Hepatocyte (in vitro differentiated cells): Measurements from ENCODE around the gene CALHM6. TPM values are rescaled to one million over a fixed set of nuclear protein-coding genes. Genes with fewer than 3 reads are reported as not detected.

Experiments used
- DNase-seq: peaks from one replicate; pipeline ENCODE4 v3.0.0-alpha.2; 2016; ENCODE audit warnings: low spot score
- H2AFZ ChIP-seq: fragments of 200-600 bp; sonication (generic); 2 replicates; pipeline ENCODE4 v1.6.0; 2016; ENCODE audit warnings: antibody characterized with exemption, mild to moderate bottlenecking
- H3K27ac ChIP-seq: fragments of 200-600 bp; sonication (generic); 2 replicates; pipeline ENCODE4 v1.5.1; 2016; ENCODE audit warnings: mild to moderate bottlenecking
- H3K27me3 ChIP-seq: fragments of 200-600 bp; sonication (generic); 2 replicates; pipeline ENCODE4 v1.6.1; 2016
- H3K36me3 ChIP-seq: fragments of 200-600 bp; sonication (generic); replicated peaks from 2 replicates; pipeline ENCODE4 v1.5.1; 2016; ENCODE audit warnings: low read depth; ENCODE audit not compliant: insufficient read depth
- H3K4me1 ChIP-seq: fragments of 200-600 bp; sonication (generic); 2 replicates; pipeline ENCODE4 v1.5.1; 2016; ENCODE audit warnings: mild to moderate bottlenecking, moderate library complexity; ENCODE audit not compliant: insufficient read depth
- H3K4me2 ChIP-seq: fragments of 200-600 bp; sonication (generic); 2 replicates; pipeline ENCODE4 v1.6.0; 2016
- H3K4me3 ChIP-seq: fragments of 200-600 bp; sonication (generic); 2 replicates; pipeline ENCODE4 v1.5.1; 2016; ENCODE audit warnings: mild to moderate bottlenecking
- H3K79me2 ChIP-seq: fragments of 200-600 bp; sonication (generic); 2 replicates; pipeline ENCODE4 v1.6.0; 2017; ENCODE audit warnings: mild to moderate bottlenecking
- H3K9me2 ChIP-seq: fragments of 200-600 bp; sonication (generic); replicated peaks from 2 replicates; pipeline ENCODE4 v1.6.0; 2017; ENCODE audit warnings: mild to moderate bottlenecking; ENCODE audit not compliant: insufficient read depth
- H3K9me3 ChIP-seq: fragments of 200-600 bp; sonication (generic); 2 replicates; pipeline ENCODE4 v1.5.1; 2016; ENCODE audit warnings: low read depth, mild to moderate bottlenecking
- H4K20me1 ChIP-seq: fragments of 200-600 bp; sonication (generic); 2 replicates; pipeline ENCODE4 v1.6.0; 2016; ENCODE audit warnings: mild to moderate bottlenecking; ENCODE audit not compliant: insufficient read depth, poor library complexity, severe bottlenecking
- CTCF ChIP-seq: fragments of 200-600 bp; sonication (generic); IDR thresholded peaks from 2 replicates; pipeline ENCODE4 v1.5.1; 2016; ENCODE audit warnings: antibody characterized with exemption, mild to moderate bottlenecking; ENCODE audit not compliant: poor library complexity
- EZH2 ChIP-seq: fragments of 200-600 bp; sonication (generic); IDR thresholded peaks from 2 replicates; pipeline ENCODE4 v1.6.1; 2016; ENCODE audit warnings: antibody characterized with exemption, mild to moderate bottlenecking, borderline replicate concordance
- EZH2phosphoT487 ChIP-seq: fragments of 200-600 bp; sonication (generic); IDR thresholded peaks from one replicate; pipeline ENCODE4 v1.6.1; 2018; ENCODE audit warnings: antibody characterized with exemption, mild to moderate bottlenecking, low read depth, moderate library complexity; ENCODE audit not compliant: unreplicated experiment, severe bottlenecking
- WGBS: methylation state at CpG from one replicate; pipeline ENCODE4 v1.1.6; 2016; ENCODE audit warnings: low lambda C conversion rate; ENCODE audit errors: missing lambda C conversion rate; 5-methylcytosine and 5-hydroxymethylcytosine counted together
- polyA plus RNA-seq: library from polyadenylated mRNA; unstranded; fragments of >200 nt; fragmentation: Nextera tagmentation; extraction: Ambion mirVana; gene quantifications from 2 replicates; pipeline ENCODE4 v1.2.1, GENCODE V29; 2016
- total RNA-seq: library from RNA; depleted of rRNA; stranded (reverse); fragments of >200 nt; gene quantifications from 2 replicates; pipeline ENCODE4 v1.2.3, GENCODE V29; 2014

Gene CALHM6
- total and polyA plus RNA-seq, 2 experiments from 2014 or later, result 0.50 to 0.83 TPM

GRCh38 chr6:116430860-116431259 is 30.3 kb upstream of the CALHM6 start:
- no peak overlapping the region for H3K27ac ChIP-seq
- H2AFZ ChIP-seq, result no peak overlapping the region
- whole genome bisulfite sequencing, result 92% methylated on average over 4 of the region's 4 CpGs
- H3K4me1 ChIP-seq, result no peaks in the 10 kb centered on the region
- no peak overlapping the region for H3K4me3 ChIP-seq
- H3K79me2 ChIP-seq, result no peaks in the 10 kb centered on the region
- no peaks in the 10 kb centered on the region for H3K9me2 ChIP-seq
- H3K9me3 ChIP-seq, result no peaks in the 10 kb centered on the region
- H3K36me3 ChIP-seq, result no peaks in the 10 kb centered on the region
- no peak for TF ChIP-seq CTCF
- no peak for TF ChIP-seq EZH2phosphoT487
- TF ChIP-seq EZH2, result no peak
- no peak for DNase-seq
- H3K4me2 ChIP-seq, result no peak overlapping the region
- H3K27me3 ChIP-seq, result no peaks in the 10 kb centered on the region
- H4K20me1 ChIP-seq, result no peaks in the 10 kb centered on the region

DNA sequence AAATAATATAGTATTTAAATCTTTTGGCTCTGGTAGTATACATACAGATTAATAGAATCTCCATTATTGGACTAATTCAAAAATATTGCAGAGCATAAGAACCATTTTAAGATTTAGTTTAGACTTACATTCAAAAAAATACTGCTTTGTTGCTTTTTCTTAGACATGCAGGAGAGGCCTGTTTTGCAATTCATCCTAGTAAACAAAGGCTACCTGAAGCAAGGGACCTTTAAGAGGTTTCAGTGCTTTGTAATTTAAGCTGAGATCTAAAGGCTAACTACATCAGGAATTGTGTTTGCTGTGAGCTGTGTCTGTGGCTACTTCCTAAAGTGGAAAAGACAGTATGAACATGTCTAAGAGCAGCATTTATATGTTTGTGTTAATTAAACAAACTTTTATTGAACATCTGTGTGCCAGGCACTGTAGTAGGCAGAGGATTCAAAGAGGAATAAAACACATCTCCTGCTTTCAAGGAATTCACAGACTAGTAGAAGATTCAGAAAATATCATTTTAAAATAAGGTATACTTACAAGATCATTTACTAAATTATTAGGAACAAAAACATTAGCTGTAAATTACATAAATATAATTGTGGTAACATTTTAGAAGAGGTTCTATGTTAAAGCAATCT is 29.1 kb upstream of the CALHM6 start:
- no peaks in the 10 kb centered on the region for H3K9me3 ChIP-seq
- H3K9me2 ChIP-seq, result no peaks in the 10 kb centered on the region
- H3K4me3 ChIP-seq, result no peak overlapping the region
- no peak overlapping the region for H3K4me2 ChIP-seq
- TF ChIP-seq EZH2, result no peak
- TF ChIP-seq CTCF, result no peak
- no peak for TF ChIP-seq EZH2phosphoT487
- H3K79me2 ChIP-seq, result no peaks in the 10 kb centered on the region
- no peaks in the 10 kb centered on the region for H3K4me1 ChIP-seq
- H2AFZ ChIP-seq, result no peak overlapping the region
- H3K27ac ChIP-seq, result no peak overlapping the region
- H3K36me3 ChIP-seq, result no peaks in the 10 kb centered on the region
- no peak for DNase-seq
- no peaks in the 10 kb centered on the region for H4K20me1 ChIP-seq
- no peaks in the 10 kb centered on the region for H3K27me3 ChIP-seq

DNA sequence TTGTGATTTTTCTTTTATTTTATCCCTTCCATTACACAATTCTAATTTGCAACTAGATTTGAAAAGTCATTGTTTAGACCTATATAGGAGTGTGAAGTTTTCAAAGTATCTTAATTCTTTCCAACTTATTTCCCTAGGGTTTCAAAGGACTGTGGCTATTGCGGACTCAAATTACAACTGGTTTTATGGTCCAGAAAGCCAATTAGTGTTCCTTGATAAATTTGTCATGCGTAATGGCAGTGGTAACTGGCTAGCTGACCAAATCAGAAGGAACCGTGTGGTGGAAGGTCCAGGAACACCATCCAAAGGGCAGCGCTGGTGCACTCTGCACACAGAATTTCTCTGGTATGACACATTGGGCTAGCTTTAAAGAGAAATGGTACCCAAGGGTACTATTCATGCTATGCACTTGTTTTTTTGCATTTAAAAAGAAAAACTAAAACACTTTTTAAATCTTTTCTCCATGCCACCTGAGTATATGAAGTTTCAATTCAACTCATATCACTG is 27.9 kb upstream of the CALHM6 start:
- H4K20me1 ChIP-seq, result no peaks in the 10 kb centered on the region
- H3K9me3 ChIP-seq, result no peaks in the 10 kb centered on the region
- 95% methylated on average over 4 of the region's 4 CpGs for WGBS
- no peak overlapping the region for H3K4me3 ChIP-seq
- TF ChIP-seq EZH2phosphoT487 (no peak), EZH2 (no peak), CTCF (no peak)
- H3K9me2 ChIP-seq, result no peaks in the 10 kb centered on the region
- H3K4me1 ChIP-seq, result no peaks in the 10 kb centered on the region
- DNase-seq, result no peak
- no peaks in the 10 kb centered on the region for H3K27me3 ChIP-seq
- H3K27ac ChIP-seq, result no peak overlapping the region
- H3K4me2 ChIP-seq, result no peak overlapping the region
- H2AFZ ChIP-seq, result no peak overlapping the region
- H3K36me3 ChIP-seq, result no peaks in the 10 kb centered on the region
- no peaks in the 10 kb centered on the region for H3K79me2 ChIP-seq
